ENCODE data around the gene KRTAP5-7. TPM values are rescaled to one million over a fixed set of nuclear protein-coding genes. Genes with fewer than 3 reads are reported as not detected.

KRTAP5-7 gene
- not detected in 2 replicates for total RNA-seq

GRCh38 chr11:71526796-71527575 is at the start of gene KRTAP5-7:
Gene KRTAP5-7, plus strand, starts transcription at chr11:71527267. Its CDS starts 34 bp downstream, at chr11:71527301.

GRCh38 chr11:71537977-71538665 is 11.1 kb downstream of the KRTAP5-7 start, which contains the start of gene KRTAP5-8:
Gene KRTAP5-8, plus strand, starts transcription at chr11:71538025. Its CDS starts 31 bp downstream, at chr11:71538056.

GRCh38 chr11:71548120-71548519 is 21.1 kb downstream of the KRTAP5-7 start, which contains the start of gene KRTAP5-9:
Gene KRTAP5-9, plus strand, starts transcription at chr11:71548420. Its CDS starts 238 bp downstream, at chr11:71548658.

GRCh38 chr11:71565263-71565662 is 38.2 kb downstream of the KRTAP5-7 start, which contains the start of gene KRTAP5-10:
Gene KRTAP5-10, plus strand, starts transcription at chr11:71565563. Its CDS starts 25 bp downstream, at chr11:71565588.

Other genes starting within 250 kb of the KRTAP5-7 start
- gene DHCR7, start 78.9 kb upstream of the KRTAP5-7 start, total RNA-seq = 197 and 202 TPM in 2 replicates
- 41.2 and 42.4 TPM in 2 replicates for gene NADSYN1, start 74.1 kb upstream of the KRTAP5-7 start, total RNA-seq
- not detected in 2 replicates for gene KRTAP5-8, start 10.8 kb downstream of the KRTAP5-7 start, total RNA-seq
- gene KRTAP5-9, start 21.2 kb downstream of the KRTAP5-7 start, total RNA-seq = not detected in 2 replicates
- gene KRTAP5-10, start 38.3 kb downstream of the KRTAP5-7 start, total RNA-seq = not detected in 2 replicates
- gene KRTAP5-11, start 55.6 kb downstream of the KRTAP5-7 start, total RNA-seq = not detected in 2 replicates